Esophagus squamous epithelium (tissue), 5 donors: ENCODE data around the gene ZNF652. TPM values are rescaled to one million over a fixed set of nuclear protein-coding genes. Genes with fewer than 3 reads are reported as not detected.

ENCODE experiments used
- DNase-seq: peaks from one replicate; lab custom pipeline; 2025; lab: John Stamatoyannopoulos, UW
- H3K27ac ChIP-seq, 4 donors: fragments of 200-600 bp; sonication (generic); one replicate each; pipeline ENCODE4 v1.5.1; 2016 to 2019; ENCODE audit warnings: mild to moderate bottlenecking in 1 of 4
- H3K27me3 ChIP-seq, 4 donors: fragments of 200-600 bp; sonication (generic); 1 replicate in 3 of 4; 2 replicates in 1 of 4; pipeline versions ENCODE4 v1.5.1 to v1.6.0; 2017 to 2021; ENCODE audit warnings: antibody characterized with exemption in 1 of 4
- H3K36me3 ChIP-seq, 3 donors: fragments of 200-600 bp; sonication (generic); one replicate each; pipeline ENCODE4 v1.5.1; 2016 to 2019
- H3K4me1 ChIP-seq, 3 donors: fragments of 200-600 bp; sonication (generic); one replicate each; pipeline ENCODE4 v1.5.1; 2017 to 2019
- H3K4me3 ChIP-seq, 4 donors: fragments of 200-600 bp; sonication (generic); 1 replicate in 3 of 4; 2 replicates in 1 of 4; pipeline ENCODE4 v1.5.1; 2016 to 2019; ENCODE audit warnings: mild to moderate bottlenecking in 2 of 4, moderate library complexity in 1 of 4
- H3K9me3 ChIP-seq, 3 donors: fragments of 200-600 bp; sonication (generic); one replicate each; pipeline ENCODE4 v1.5.1; 2016 to 2019
- CTCF ChIP-seq, 6 experiments: fragments of 450-650 bp in 4 of 6; fragments of 200-600 bp in 2 of 6; sonication (generic) in 2 of 6; IDR thresholded peaks; one replicate each; pipeline ENCODE4 v1.5.1; 2016 to 2019; ENCODE audit warnings: antibody characterized with exemption in 6 of 6, mild to moderate bottlenecking in 4 of 6, moderate library complexity in 4 of 6
- POLR2A ChIP-seq, 4 donors: fragments of 450-650 bp; IDR thresholded peaks; one replicate each; pipeline ENCODE4 v1.6.1; 2017; ENCODE audit warnings: antibody characterized with exemption in 4 of 4, mild to moderate bottlenecking in 4 of 4, moderate library complexity in 3 of 4
- WGBS, 2 donors: methylation state at CpG; one replicate each; pipeline ENCODE4 v1.1.5; 2018; 5-methylcytosine and 5-hydroxymethylcytosine counted together
- intact Hi-C: fragments of 100-400 bp; cut with DNase I; formaldehyde crosslinking; loops from one replicate; pipeline ENCODE4 v1.15.0; 2022
- total RNA-seq, 4 donors: library from RNA; depleted of rRNA; stranded (reverse); fragments of >200 nt; gene quantifications; one replicate each; pipeline ENCODE4 v1.1.0, GENCODE V29; 2016
- donor health status: DM: yes; HTN: yes; CAD: no.

The ZNF652 gene
- total RNA-seq, 4 donors from 2014 or later = 14.0 to 32.6 (median 20.9) TPM

- no peaks in the 10 kb centered on the region for H3K9me3 ChIP-seq
- TF ChIP-seq POLR2A (IDR thresholded peaks at IDR 0.05) (no peak), CTCF (IDR thresholded peaks at IDR 0.05) (no peak)
- DNase-seq = no peak
- no peaks in the 10 kb centered on the region for H3K27me3 ChIP-seq
- H3K4me1 ChIP-seq = peaks cover 17 to 65% (median 24%) of the 10 kb centered on the region in 3 donors
- intact Hi-C loops = no loop called here
- no peak overlapping the region for H3K4me3 ChIP-seq
- no peak overlapping the region for H3K27ac ChIP-seq
- no peaks in the 10 kb centered on the region for H3K36me3 ChIP-seq
- WGBS, 2 donors = 62 to 82% methylated on average over 3 of the region's 3 CpGs
Measured at GRCh38 chr17:49357516-49357915, 4.5 kb downstream of the ZNF652 start.

- no peak for TF ChIP-seq CTCF (IDR thresholded peaks at IDR 0.05)
- TF ChIP-seq POLR2A (IDR thresholded peaks at IDR 0.05) = no peak
- whole genome bisulfite sequencing, 2 donors = 74 to 77% methylated on average over 5 of the region's 5 CpGs
- Histone ChIP-seq H3K27me3 (no peaks in the 10 kb centered on the region), H3K4me3 (no peak overlapping the region), H3K4me1 (peaks cover 17 to 66% (median 24%) of the 10 kb centered on the region in 3 donors), H3K27ac (no peak overlapping the region), H3K9me3 (no peaks in the 10 kb centered on the region), H3K36me3 (no peaks in the 10 kb centered on the region)
- intact Hi-C loops = no loop called here
- DNase-seq = no peak
Measured at GRCh38 chr17:49356320-49356719, 5.7 kb downstream of the ZNF652 start.

DNA sequence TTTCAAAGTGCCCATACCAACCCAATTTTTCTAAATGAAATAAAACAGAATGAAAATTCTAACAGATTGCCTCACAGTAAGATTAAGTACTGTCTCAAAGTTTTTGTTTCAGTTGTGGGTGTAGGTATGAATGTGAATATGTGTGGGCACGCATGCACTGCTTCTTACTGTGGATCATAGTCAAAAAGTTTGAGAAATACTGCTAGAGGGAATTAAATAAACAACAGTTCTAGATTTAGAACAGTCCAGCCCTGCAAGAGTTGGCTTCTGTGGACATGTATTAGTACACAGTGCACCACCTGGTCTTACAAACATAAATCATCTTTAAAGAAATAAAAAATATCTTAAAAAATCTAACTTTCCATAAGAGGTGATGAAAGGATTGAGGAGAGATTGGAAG, 8.4 kb downstream of the ZNF652 start:
- H3K27me3 ChIP-seq = no peaks in the 10 kb centered on the region
- H3K36me3 ChIP-seq = no peaks in the 10 kb centered on the region
- DNase-seq = no peak
- no peak overlapping the region for H3K4me3 ChIP-seq
- peaks cover 0 to 56% (median 1%) of the 10 kb centered on the region in 3 donors for H3K4me1 ChIP-seq
- no peak for TF ChIP-seq CTCF (IDR thresholded peaks at IDR 0.05)
- WGBS, 2 donors = 29 to 43% methylated on average over 1 of the region's 1 CpG
- intact Hi-C loops = no loop called here
- no peaks in the 10 kb centered on the region for H3K9me3 ChIP-seq
- H3K27ac ChIP-seq = no peak overlapping the region

GRCh38 chr17:49352587-49353154, 9.4 kb downstream of the ZNF652 start:
- no peak for DNase-seq
- Histone ChIP-seq H3K27me3 (no peaks in the 10 kb centered on the region), H3K9me3 (no peaks in the 10 kb centered on the region), H3K36me3 (no peaks in the 10 kb centered on the region), H3K4me3 (no peak overlapping the region), H3K27ac (no peak overlapping the region), H3K4me1 (peaks cover 0 to 47% (median 0%) of the 10 kb centered on the region in 3 donors)
- 90 to 99% methylated on average over 6 of the region's 6 CpGs for WGBS, 2 donors
- TF ChIP-seq CTCF (IDR thresholded peaks at IDR 0.05) (no peak), POLR2A (IDR thresholded peaks at IDR 0.05) (no peak)
- intact Hi-C loops = no loop called here

DNA sequence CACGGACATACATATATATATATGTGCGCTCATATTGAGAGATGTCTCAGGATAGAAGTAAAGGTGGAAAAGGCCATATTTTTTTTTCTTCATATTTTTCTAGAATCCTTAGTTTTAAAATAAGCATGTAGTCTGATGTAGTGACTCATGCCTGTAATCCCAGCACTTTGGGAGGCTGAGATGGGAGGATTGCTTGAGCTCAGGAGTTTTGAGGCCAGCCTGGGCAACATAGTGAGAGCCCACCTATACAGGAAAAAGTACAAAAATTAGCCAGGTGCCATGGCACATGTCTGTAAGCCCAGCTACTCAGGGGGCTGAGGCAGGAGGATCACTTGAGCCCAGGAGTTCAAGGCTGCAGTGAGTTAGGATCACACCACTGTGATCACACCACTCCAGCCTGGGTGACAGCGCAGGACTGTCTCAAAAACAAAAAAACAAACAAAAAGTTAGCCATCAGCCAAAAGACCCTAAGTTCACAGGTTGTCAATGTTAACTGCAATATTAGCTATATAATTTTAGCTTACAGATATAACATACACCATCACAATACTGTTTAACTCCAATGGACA, 10.4 kb downstream of the ZNF652 start:
- no peak for TF ChIP-seq POLR2A (IDR thresholded peaks at IDR 0.05)
- no peak for TF ChIP-seq CTCF (IDR thresholded peaks at IDR 0.05)
- intact Hi-C loops = no loop called here
- DNase-seq = no peak
- Histone ChIP-seq H3K4me1 (peaks cover 0 to 47% (median 0%) of the 10 kb centered on the region in 3 donors), H3K27me3 (no peaks in the 10 kb centered on the region), H3K9me3 (no peaks in the 10 kb centered on the region), H3K4me3 (no peak overlapping the region), H3K36me3 (no peaks in the 10 kb centered on the region), H3K27ac (no peak overlapping the region)
- WGBS, 2 donors = 92 to 97% methylated on average over 3 of the region's 3 CpGs
